OCI-M2 (cell line): ENCODE data around the gene VWA2.
"Not testable (repeated sequence)": the region's sequence is repeated elsewhere in the genome, so short reads cannot be mapped to it uniquely, and the experiment has no call there.

ENCODE experiments used
- DNase-seq: peaks from one replicate; lab custom pipeline; 2025; ENCODE audit not compliant: unreplicated experiment; lab: John Stamatoyannopoulos, UW

Gene VWA2

DNA sequence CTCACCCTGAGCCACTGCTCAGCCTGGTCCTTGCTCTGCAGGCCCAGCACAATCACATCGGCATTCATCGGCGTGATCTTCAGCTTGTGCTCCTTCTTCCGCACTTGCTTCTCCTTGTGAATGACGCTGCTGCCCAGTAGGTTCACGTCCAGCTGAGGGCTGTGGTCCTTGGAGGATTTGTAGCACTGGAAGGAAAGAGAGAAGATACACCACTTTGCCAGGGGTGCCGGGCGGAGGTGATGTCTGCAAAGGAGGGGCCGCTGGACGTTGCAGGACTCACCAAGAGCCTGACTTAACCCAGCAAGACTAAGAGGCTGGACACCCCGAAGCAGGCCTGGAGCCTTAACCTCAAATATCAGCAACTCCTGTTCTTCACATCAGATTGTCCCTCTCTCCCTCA lies 74.8 kb downstream of the VWA2 start:
- no peak for DNase-seq

DNA sequence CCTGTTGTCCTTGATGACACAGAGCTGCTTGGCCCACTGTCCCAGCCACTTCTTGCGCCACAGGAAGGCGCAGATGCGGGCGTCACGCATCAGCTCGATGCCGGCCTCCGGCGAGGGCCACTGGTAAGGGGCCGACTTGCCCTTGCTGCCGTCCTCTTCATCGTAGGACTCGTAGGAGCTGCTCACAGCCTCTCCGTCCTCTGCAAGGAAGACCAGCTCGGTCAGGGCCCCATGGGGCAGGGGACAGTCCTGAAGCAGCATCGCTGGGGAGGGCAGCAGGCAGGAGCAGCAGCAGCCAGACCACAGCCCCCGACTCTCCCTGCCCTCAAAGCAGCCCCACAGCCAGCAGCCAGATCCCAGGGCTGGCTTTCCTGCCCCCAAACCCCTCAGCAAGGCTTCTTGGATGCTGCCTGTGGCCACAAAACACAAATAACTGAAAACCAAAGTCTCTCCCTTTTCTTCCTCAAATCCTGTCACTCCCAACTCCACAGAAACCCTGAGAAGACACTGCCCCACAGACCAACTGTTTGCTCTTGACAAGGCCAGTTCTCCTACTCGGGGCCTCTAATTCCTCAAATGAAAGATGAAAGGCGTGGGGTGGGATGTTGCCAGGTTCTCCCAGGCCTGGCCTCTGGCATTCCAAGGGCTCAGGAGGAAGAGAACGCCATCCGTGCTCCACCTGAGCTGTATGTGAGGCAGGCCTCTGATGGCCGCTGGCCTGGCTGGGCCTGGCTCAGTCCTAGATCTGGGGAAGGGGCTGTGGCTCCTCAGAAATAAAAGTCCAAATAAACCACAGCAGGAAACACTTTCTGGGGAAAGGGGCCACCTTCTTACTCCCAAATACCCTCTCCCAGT lies 76.7 kb downstream of the VWA2 start:
- DNase-seq: no peak

DNA sequence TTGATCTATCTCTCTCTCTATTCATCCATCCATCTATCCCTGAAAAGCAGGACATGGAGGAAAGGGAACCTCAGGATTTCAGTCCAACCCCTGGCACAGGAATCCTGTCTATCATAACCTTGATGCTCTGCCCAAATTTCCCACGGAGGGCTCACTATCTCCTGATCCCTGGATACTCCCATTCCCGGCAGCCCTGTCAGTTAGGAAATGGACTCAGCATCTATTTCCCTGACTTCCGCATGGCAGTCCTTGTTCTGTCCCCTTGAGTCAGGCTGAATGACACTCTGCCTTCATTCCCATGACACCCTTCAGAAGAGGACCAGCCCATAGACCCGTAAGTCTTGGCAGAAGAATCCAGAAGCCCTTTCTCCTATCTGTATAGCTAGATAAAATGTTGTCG lies 77.7 kb downstream of the VWA2 start:
- no peak for DNase-seq

DNA sequence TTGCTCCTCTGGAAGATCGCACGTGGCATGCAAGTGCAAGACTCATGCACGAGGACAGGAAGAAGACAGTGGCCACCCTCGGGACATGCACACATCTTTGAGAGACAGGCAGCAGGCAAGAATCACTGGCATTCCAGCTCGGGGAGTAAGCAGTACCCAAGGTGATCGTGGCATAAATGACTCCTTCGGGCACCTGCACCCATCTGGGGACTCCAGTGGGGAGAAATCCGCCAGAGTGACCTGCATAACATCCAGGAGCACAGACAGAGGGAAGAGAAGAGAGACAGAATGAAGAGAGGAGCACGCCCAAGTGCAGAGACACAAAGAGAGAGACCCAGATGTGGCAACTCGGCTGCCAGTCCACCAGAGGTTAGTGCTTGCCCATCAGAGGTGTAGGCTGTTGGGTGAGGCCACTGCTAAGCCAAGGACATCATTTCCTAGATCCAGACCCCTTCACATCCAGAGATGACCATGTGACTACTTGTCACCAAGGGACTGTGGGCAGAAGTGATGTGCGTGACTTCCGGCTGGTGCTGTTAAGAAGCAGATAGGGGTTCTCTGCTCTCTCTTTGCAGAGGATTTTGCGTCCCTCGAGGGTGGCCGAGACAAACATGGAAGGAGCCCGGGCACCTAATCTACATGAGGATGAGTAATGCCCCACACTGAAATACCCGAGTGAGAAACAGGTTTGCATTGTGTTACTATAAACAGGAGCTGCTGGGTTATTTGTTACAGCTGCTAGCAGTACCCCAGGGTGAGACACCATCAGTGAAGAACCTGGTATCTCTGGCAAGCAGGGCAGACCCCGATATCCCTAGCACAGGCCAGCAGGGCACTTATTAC lies 80.6 kb downstream of the VWA2 start:
- DNase-seq: no peak

GRCh38 chr10:114320249-114321116 lies 81.4 kb downstream of the VWA2 start:
- no peak for DNase-seq

DNA sequence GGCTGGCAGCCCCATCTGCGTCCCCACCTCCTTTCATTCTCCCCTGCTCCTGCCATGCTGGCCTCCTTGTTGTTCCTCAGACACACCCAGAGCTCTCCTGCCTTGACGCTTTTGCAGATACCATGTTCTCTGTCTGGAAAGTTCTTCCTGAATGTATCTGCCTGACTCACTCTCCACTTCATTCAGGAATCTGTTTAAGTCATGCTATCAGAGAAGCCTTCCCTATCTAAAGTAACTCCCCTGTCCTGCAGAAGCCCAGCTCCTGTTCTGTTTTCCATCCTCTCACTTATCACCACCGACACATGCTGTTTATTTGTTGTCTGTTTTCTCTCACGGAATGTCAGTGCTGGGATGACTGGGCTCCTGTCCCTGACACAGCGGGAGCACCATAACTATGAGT lies 83.3 kb downstream of the VWA2 start:
- DNase-seq: no peak

GRCh38 chr10:114323023-114323422 lies 84.0 kb downstream of the VWA2 start:
- no peak for DNase-seq

DNA sequence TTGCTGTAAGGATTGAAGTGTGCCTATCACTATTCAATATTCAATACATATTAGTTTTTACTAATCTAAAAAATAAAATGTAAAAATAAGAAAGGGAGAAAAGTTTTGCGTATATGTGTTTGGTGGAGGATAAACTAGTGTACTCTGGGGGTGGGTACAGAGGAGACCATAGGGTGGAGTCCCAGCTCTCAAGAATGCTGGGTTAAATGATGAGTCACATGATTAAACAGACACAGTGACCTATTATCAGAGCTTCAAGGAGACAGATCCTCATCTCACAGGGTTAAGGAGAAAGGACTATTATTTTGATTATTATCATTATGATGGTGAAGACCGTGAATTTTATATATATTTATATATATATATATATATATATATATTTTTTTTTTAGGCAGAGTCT lies 87.7 kb downstream of the VWA2 start:
- DNase-seq: no peak

- DNase-seq: no peak
Observed at GRCh38 chr10:114327537-114328440, 88.7 kb downstream of the VWA2 start.

DNA sequence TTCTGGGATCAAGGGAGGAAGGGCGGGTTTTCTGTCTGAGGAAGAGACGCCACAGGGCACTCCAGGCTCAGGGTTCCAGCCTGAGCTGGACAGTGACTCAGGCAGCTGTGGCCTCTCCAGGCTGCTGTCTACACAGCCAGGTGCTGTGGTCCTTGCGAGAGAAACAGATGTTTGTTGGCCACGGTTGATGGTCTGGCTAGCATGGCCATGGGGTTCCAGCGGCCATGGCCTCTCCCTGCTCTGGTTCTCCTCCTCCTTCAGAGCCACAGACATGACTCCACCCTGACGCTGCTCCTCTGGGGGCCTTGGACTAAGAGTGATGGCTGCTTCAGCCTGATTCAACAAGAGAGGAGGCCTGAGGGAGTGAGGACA lies 89.4 kb downstream of the VWA2 start:
- no peak for DNase-seq

GRCh38 chr10:114328874-114329273 lies 89.8 kb downstream of the VWA2 start:
- no peak for DNase-seq

DNA sequence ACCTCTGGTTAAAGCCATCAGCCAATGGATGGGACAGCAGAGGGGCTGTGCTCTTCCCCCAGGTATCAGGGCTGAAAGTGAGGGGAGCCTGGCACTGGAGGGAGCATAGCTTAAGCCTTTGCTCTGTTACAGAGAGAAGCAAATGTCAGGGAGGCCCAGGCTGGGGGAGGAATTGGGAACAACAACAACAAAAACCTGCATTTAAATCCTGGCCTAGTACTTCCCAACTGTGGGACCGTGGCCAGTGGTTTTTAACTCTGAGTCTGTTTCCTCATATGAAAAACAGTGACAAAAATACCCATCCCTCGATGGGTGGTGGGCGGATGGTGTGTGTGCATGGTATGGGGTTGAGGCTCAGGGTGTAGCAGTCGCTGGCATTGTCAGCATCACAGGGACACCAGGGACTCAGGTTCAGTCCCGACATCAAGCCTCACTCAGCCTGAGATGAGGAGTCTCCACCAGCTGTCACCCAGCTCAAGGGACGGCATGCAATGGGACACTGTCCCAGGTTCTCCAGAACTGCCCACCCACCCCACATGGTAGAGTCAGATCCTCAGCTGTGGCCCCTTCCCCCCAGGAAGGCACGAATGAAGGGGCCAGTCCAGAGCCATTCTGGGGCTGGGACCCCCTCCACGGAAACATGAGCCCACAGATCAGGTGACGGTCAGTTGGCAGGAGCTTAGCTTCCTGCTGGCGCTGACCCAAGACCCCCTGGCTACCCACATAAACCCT lies 90.7 kb downstream of the VWA2 start:
- DNase-seq: no peak

GRCh38 chr10:114332301-114333192 lies 93.5 kb downstream of the VWA2 start:
- no peak for DNase-seq

- not testable (repeated sequence) for DNase-seq
Observed at GRCh38 chr10:114333441-114333840, 94.4 kb downstream of the VWA2 start.

DNA sequence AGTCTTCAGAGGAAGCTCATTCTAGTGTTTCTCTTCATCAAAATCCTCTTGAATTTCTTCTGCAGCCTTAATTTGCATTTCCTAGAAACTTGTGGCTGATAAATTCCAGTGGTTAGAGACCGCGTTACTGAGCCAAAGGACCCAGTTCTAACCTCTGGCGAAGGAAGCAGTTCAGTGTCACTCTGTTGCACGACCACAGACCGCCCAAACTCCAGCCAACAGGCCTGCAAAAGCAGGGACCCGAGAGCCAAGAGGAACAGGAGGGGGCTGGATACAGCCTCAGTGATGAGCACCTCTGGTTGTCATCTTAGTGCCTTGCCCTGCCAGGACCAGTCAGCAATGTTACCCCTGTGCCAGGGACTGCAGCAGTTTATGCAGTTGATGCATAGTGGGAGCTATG lies 95.2 kb downstream of the VWA2 start:
- DNase-seq: no peak

DNA sequence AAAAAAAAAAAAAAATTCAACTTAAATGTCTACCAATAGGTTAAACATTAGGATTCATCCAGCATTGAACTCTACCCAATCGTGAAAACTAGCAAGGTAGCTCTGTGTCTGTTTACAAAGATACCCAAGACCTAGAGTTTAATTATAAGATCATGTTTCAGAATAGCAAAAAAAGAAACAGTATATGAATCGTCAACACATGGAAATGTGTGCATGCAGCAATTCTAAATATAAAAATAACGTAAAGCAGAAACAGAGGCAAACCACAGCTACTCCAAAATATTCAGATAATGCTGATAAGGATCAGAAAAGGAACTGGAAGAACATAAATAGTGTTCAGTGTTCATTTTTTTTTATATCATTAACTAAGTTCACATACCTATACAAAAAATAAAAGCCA lies 96.6 kb downstream of the VWA2 start:
- no peak for DNase-seq

DNA sequence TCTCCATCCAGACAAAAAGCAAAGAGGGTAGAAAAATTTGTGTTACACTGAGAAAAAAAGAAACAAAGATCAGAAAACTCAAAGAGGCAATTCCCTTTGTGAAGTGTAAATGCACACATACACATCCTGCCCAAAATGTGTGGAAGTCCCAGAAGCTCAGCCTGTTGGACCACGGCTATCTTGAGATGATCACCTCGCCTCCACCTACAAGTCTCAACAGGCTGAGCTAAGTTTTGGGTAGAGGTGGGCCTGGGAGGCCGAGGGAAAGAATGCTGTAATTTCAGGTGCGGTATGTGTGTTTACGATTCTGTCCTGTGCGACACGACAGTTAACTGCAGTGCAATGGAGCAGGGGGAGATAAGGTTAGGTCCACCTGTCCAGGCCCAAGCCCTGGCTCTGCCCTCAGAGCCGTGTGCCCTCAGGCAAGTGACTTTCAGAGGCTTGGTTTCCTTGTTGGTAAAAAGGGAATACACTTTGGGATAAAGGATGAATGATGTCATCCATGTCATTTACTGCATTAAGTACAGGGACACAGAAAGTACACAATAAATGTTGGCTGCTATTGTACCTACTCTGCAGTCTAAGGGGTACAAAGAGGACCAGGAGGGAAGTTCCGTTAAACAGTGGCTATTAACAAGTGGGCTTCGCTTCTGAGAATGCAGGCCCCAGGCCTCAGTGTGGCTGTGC lies 97.9 kb downstream of the VWA2 start:
- DNase-seq: no peak
